Stimulated activated CD8-positive, alpha-beta memory T cell treated with anti-CD3 and anti-CD28 coated beads, Interleukin-12 subunit alpha, Interleukin-12 subunit beta, amount 100 ng/mL, for 24 hours (primary cell): ENCODE measurements around the gene LDLRAD2.

Experiments used
- DNase-seq: peaks from one replicate; pipeline ENCODE4 v3.0.0-alpha.2; 2020; ENCODE audit errors: extremely low read depth

LDLRAD2 gene

DNA sequence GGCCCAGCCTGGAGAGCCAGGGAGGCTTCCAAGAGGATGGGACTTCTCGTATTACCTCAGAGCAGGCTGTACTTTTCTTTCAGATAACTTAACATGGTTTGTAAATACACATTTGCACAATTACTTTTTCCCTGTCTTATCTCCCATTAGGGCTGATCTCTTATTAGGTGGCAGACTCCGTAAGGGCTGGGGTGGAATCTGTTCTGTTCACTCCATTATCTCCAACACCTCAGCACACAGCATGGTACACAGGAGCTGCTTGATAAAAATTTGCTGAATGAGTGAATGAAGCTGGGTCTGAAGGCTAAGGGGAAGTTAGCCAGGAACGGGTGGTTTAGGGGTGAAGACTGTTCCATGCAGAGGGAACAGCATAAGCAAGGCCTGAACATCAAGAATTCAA lies 48.9 kb downstream of the LDLRAD2 start:
- no peak for DNase-seq

GRCh38 chr1:21861602-21862429 lies 49.8 kb downstream of the LDLRAD2 start:
- DNase-seq, result no peak

GRCh38 chr1:21863981-21864380 lies 51.9 kb downstream of the LDLRAD2 start:
- no peak for DNase-seq

GRCh38 chr1:21864730-21865129 lies 52.7 kb downstream of the LDLRAD2 start:
- DNase-seq, result no peak

GRCh38 chr1:21865609-21865942 lies 53.5 kb downstream of the LDLRAD2 start:
- no peak for DNase-seq

DNA sequence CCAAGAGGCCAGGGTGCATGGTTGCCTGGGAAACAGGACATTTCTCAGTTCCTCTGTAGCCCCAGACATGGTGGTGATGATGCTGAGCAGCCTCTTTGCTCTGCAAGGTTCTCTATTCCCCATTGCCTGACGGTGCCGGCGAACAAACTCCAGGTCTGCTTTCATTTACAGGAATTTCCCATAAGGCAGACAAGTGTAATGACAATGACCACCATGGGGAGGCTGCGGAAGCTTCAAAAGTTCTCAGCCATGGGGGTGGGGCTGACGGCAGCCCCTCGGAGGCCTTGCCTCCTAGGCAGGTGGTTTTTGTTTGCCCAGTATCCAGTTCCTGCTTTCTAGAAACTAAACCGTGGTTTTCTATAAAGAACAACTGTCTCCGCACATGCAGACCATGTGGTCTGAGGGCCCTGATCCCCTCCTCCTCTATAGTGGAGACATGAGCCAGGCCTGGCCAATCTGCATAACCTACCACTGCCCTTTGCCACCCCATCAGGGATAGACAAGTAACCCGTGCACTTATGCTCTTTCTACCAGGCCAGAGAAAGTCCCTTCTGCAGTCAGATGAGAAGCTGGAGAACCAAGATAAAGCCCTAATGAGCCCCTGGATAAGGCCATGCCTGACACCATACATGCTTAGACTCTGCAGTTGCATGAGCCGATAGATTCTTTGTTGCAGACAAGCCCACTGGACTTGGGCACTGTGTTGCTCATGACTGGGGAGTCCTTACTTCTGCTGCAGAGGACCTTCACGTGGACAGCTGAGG lies 54.1 kb downstream of the LDLRAD2 start:
- DNase-seq, result no peak

- DNase-seq, result no peak
Observed at GRCh38 chr1:21866707-21867043, 54.6 kb downstream of the LDLRAD2 start.

GRCh38 chr1:21867451-21867996 lies 55.5 kb downstream of the LDLRAD2 start:
- no peak for DNase-seq

GRCh38 chr1:21868482-21868881 lies 56.4 kb downstream of the LDLRAD2 start:
- DNase-seq, result no peak

DNA sequence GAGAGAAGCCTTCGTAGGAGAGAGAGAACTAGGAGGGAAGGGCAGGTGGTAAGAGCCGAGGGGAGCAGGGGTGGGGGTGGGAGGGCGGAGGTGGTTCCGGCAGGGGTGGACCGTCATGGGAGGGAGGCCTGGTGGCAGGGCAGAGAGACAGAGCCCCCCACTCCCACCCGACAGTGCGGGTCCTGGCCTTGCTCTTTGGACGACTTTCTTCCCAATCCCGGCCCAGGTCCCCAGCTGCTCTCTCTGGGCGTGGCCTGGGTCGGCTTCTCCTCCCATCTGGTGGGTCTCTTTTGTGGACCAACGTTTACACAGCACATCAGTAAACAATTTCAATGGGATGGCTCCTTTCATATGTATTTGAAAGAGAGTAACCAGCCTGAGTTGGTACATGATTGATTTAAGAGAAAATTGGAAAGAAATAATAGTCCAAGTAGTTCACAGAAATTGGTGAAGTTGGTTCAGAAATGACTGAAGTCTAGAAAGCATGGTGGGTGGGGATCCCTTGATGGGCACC lies 56.9 kb downstream of the LDLRAD2 start:
- DNase-seq, result no peak

- no peak for DNase-seq
Observed at GRCh38 chr1:21869620-21870121, 57.6 kb downstream of the LDLRAD2 start.

DNA sequence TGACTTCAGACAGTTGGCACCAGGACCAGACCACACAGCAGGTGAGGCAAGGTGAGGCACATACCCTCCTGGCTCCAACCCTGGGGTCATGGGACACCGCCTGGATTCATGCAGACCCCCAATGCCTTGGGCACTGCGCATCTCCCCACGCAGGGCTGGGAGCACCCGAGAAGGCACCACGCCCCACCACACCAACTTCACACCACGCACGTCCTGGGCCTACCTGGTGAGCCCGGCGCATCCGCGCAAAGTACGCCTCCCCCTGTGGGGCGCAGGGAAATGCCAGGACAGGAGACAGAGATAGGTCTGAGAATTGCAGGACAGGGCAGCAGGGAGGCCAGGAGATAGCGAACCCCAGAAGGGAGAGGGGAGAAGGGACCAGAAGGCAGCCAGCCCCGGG lies 58.5 kb downstream of the LDLRAD2 start:
- no peak for DNase-seq

- no peak for DNase-seq
Observed at GRCh38 chr1:21871943-21872342, 59.9 kb downstream of the LDLRAD2 start.

- no peak for DNase-seq
Observed at GRCh38 chr1:21872445-21873079, 60.5 kb downstream of the LDLRAD2 start.

DNA sequence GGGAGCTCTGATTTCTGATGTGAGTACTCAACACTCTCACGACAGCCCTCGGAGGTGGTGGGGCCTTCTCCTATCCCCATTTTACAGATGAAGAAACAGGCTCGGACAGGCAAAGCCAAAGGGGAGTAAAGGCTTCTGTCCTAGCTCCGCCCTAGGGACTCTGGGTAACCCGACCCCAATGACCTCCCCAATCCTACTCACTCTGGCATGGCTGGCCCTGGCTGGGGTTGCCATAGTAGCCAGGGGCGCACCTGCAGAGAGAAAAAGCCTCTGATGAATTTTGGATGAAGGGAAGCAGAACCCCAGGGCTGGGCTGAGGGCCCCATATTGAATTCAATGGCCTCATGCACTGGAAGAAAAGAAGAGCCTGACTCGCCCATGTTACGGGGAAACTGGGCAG lies 61.1 kb downstream of the LDLRAD2 start:
- no peak for DNase-seq

GRCh38 chr1:21873761-21874160 lies 61.7 kb downstream of the LDLRAD2 start:
- no peak for DNase-seq

DNA sequence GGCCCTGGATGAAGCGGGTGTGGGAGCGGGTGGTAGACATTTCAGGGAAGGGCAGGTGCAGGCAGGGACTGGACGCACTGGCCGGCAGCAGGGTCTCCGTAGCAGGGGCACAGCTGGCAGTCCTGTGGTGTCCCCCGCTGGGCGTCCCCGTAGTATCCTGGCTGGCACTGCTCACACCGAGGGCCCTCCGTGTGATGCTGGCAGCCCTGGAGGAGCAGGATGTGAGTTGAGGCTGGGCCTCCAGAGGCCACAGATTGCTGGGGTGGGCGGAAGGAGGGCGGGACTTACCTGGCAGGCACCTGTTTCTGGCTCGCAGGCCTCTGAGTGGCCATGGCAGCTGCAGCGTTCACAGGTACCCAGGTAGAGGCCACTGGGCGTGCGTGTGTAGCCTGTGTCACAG lies 62.3 kb downstream of the LDLRAD2 start:
- DNase-seq, result no peak
